OCI-LY1 (cell line): Measurements from ENCODE around the gene TMEM9B.

ENCODE experiments used
- H2AFZ ChIP-seq: fragments of 200-600 bp; sonication (generic), shearing (Covaris generic); 2 replicates; pipeline ENCODE4 v1.6.0; 2014; ENCODE audit warnings: antibody characterized with exemption, mild to moderate bottlenecking, low read length
- H3F3A ChIP-seq: fragments of 200-600 bp; sonication (generic), shearing (Covaris generic); 2 replicates; pipeline ENCODE4 v1.6.0; 2014; ENCODE audit warnings: mild to moderate bottlenecking, antibody characterized with exemption, low read length, moderate library complexity; ENCODE audit not compliant: insufficient read depth
- H3K27ac ChIP-seq: fragments of 200-600 bp; sonication (generic); 2 replicates; pipeline ENCODE4 v1.5.1; 2014; ENCODE audit warnings: low read length, mixed run types, mild to moderate bottlenecking, low read depth; ENCODE audit not compliant: poor library complexity, severe bottlenecking
- H3K27me3 ChIP-seq: fragments of 200-600 bp; sonication (generic); 2 replicates; pipeline ENCODE4 v1.6.0; 2014; ENCODE audit warnings: antibody characterized with exemption, mild to moderate bottlenecking, low read length, moderate library complexity; ENCODE audit not compliant: insufficient read depth
- H3K36me3 ChIP-seq: fragments of 200-600 bp; sonication (generic); 2 replicates; pipeline ENCODE4 v1.6.1; 2014; ENCODE audit warnings: mild to moderate bottlenecking, antibody characterized with exemption, low read length, moderate library complexity, mixed read lengths; ENCODE audit not compliant: insufficient read depth
- H3K4me1 ChIP-seq: fragments of 200-600 bp; sonication (generic); 2 replicates; pipeline ENCODE4 v1.5.1; 2014; ENCODE audit warnings: mild to moderate bottlenecking, low read length, moderate library complexity; ENCODE audit not compliant: insufficient read depth, severe bottlenecking
- H3K4me2 ChIP-seq: fragments of 200-600 bp; sonication (generic), shearing (Covaris generic); 2 replicates; pipeline ENCODE4 v1.6.1; 2014; ENCODE audit warnings: low read length
- H3K4me3 ChIP-seq: fragments of 200-600 bp; sonication (generic); 2 replicates; pipeline ENCODE4 v1.5.1; 2014; ENCODE audit warnings: low read length, low read depth, mild to moderate bottlenecking, mixed read lengths; ENCODE audit not compliant: poor library complexity, severe bottlenecking
- H3K79me2 ChIP-seq: fragments of 200-600 bp; shearing (Covaris generic); 2 replicates; pipeline ENCODE4 v1.6.1; 2016; ENCODE audit warnings: mixed run types, low read length, mixed read lengths; ENCODE audit not compliant: insufficient read depth
- H3K9ac ChIP-seq: fragments of 200-600 bp; sonication (generic), shearing (Covaris generic); 2 replicates; pipeline ENCODE4 v1.6.1; 2014; ENCODE audit warnings: mild to moderate bottlenecking, low read length, mixed read lengths
- H3K9me2 ChIP-seq: fragments of 200-600 bp; sonication (generic), shearing (Covaris generic); 2 replicates; pipeline ENCODE4 v1.6.1; 2014; ENCODE audit warnings: low read depth, mild to moderate bottlenecking, low read length, mixed read lengths
- H3K9me3 ChIP-seq: fragments of 200-600 bp; shearing (Covaris generic); 2 replicates; pipeline ENCODE4 v1.6.1; 2014; ENCODE audit warnings: low read length, mixed read lengths
- H4K20me1 ChIP-seq: fragments of 200-600 bp; sonication (generic), shearing (Covaris generic); 2 replicates; pipeline ENCODE4 v1.6.0; 2016; ENCODE audit warnings: mild to moderate bottlenecking, low read length; ENCODE audit not compliant: insufficient read depth
- EZH2 ChIP-seq: fragments of 200-600 bp; sonication (generic), shearing (Covaris generic); IDR thresholded peaks from 2 replicates; pipeline ENCODE4 v1.8.0; 2017; ENCODE audit warnings: borderline replicate concordance, mixed run types, mild to moderate bottlenecking, antibody characterized with exemption, low read length, moderate library complexity, mixed read lengths
- TF ChIP-seq, protein P1 (sequence below): fragments of 200-600 bp; sonication (generic), shearing (Covaris generic); IDR thresholded peaks from 2 replicates; pipeline ENCODE4 v1.5.1; 2017; ENCODE audit warnings: mild to moderate bottlenecking, antibody characterized with exemption, low read length, moderate library complexity, mixed read lengths

TMEM9B gene

DNA sequence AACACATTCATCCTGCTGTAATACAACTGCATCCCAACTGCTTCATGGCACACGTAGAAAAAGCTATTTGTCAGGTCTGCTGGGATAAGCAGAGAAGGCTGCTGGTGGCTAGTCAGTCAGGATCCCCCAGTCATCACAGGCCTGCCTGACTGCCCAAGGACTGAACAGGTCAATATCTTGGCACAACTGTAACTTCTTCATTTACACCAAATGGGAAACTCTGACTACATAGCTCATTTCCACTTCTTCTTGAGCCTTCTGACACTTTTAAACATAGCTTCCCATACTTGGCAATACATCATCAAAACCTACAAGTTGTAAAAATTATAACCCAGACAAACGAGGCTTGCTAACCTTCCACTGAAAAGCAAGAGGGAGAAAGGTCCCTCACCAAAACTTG, 2.8 kb downstream of the TMEM9B start:
- no peaks in the 10 kb centered on the region for H3K9me2 ChIP-seq
- H3K27me3 ChIP-seq, result no peaks in the 10 kb centered on the region
- no peak overlapping the region for H3K27ac ChIP-seq
- peaks cover 5% of the 10 kb centered on the region; the same call in 1 of the 2 replicates for H3K36me3 ChIP-seq
- H3F3A ChIP-seq, result no peaks in the 10 kb centered on the region
- no peak overlapping the region for H3K4me3 ChIP-seq
- TF ChIP-seq EZH2, result no peak
- TF ChIP-seq, protein P1, sequence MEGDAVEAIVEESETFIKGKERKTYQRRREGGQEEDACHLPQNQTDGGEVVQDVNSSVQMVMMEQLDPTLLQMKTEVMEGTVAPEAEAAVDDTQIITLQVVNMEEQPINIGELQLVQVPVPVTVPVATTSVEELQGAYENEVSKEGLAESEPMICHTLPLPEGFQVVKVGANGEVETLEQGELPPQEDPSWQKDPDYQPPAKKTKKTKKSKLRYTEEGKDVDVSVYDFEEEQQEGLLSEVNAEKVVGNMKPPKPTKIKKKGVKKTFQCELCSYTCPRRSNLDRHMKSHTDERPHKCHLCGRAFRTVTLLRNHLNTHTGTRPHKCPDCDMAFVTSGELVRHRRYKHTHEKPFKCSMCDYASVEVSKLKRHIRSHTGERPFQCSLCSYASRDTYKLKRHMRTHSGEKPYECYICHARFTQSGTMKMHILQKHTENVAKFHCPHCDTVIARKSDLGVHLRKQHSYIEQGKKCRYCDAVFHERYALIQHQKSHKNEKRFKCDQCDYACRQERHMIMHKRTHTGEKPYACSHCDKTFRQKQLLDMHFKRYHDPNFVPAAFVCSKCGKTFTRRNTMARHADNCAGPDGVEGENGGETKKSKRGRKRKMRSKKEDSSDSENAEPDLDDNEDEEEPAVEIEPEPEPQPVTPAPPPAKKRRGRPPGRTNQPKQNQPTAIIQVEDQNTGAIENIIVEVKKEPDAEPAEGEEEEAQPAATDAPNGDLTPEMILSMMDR, result no peak
- H3K9ac ChIP-seq, result no peak overlapping the region
- H3K4me1 ChIP-seq, result peaks cover 32% of the 10 kb centered on the region
- H2AFZ ChIP-seq, result no peak overlapping the region
- H4K20me1 ChIP-seq, result no peaks in the 10 kb centered on the region
- peaks cover 33% of the 10 kb centered on the region for H3K79me2 ChIP-seq
- H3K9me3 ChIP-seq, result no peaks in the 10 kb centered on the region
- no peak overlapping the region for H3K4me2 ChIP-seq

DNA sequence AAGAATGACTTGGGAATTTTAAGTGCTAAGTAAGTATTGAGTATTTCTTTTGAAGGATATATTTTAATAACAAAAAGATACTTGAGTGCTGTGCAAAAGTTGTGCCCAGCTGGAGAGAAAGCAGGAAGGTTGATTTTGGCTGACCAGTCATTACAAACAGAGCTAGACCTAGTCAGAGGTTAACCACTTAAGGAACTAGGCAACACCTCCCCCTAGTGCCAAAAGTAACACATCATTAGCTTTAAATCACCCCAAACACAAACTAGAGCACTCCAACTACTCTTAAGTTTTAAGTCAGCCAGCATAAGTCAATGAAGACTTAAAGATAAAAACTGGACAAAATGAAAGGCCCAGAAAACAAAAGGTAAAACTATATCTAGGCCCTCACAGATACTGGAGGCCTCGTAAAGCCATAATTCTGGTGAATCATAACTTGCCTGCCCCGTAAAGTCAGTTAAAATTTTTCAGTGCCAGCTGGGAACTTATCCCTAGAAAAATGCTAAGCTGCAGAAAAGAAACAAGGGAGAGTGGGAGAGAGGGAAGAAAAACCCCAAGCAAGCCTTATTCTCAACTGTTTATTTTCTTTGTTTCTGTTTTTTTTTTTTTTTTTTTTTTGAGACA, 4.6 kb downstream of the TMEM9B start:
- H3K4me2 ChIP-seq, result no peak overlapping the region
- no peak overlapping the region for H3K9ac ChIP-seq
- no peak overlapping the region for H3K4me3 ChIP-seq
- no peaks in the 10 kb centered on the region for H4K20me1 ChIP-seq
- H3K9me3 ChIP-seq, result no peaks in the 10 kb centered on the region
- no peaks in the 10 kb centered on the region for H3F3A ChIP-seq
- peaks cover 33% of the 10 kb centered on the region for H3K79me2 ChIP-seq
- H3K36me3 ChIP-seq, result peaks cover 13% of the 10 kb centered on the region
- no peak overlapping the region for H3K27ac ChIP-seq
- no peaks in the 10 kb centered on the region for H3K27me3 ChIP-seq
- no peak overlapping the region for H2AFZ ChIP-seq
- TF ChIP-seq EZH2, result no peak
- TF ChIP-seq, protein P1, result peak; percentile 68
- no peaks in the 10 kb centered on the region for H3K9me2 ChIP-seq
- H3K4me1 ChIP-seq, result peaks cover 20% of the 10 kb centered on the region

DNA sequence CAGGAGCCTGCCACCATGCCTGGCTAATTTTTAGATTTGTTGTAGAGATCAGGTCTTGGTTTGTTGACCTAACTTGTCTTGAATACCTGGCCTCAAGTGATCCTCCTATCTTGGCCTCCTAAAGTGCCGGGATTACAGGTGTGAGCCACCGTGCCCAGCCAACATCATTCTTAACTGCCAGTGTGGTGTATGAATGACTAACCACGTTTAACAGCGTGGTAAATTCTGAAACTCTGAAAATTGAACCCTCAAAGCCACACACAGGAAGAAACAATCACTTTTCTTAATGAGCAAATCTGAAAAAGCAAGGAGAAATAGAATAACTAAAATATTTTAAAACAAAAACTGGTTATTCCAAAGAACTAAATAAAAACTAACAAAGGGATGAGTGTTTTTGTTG, 7.4 kb downstream of the TMEM9B start:
- no peak overlapping the region for H3K9ac ChIP-seq
- no peak overlapping the region for H3K4me2 ChIP-seq
- H3K4me1 ChIP-seq, result peaks cover 4% of the 10 kb centered on the region
- H2AFZ ChIP-seq, result no peak overlapping the region
- H3K9me3 ChIP-seq, result no peaks in the 10 kb centered on the region
- peaks cover 14% of the 10 kb centered on the region; the same call in 1 of the 2 replicates for H3K79me2 ChIP-seq
- H3K27me3 ChIP-seq, result no peaks in the 10 kb centered on the region
- H3K27ac ChIP-seq, result no peak overlapping the region
- no peaks in the 10 kb centered on the region for H4K20me1 ChIP-seq
- TF ChIP-seq EZH2, result no peak
- TF ChIP-seq, protein P1, result no peak
- no peaks in the 10 kb centered on the region for H3K9me2 ChIP-seq
- no peak overlapping the region for H3K4me3 ChIP-seq
- H3F3A ChIP-seq, result no peaks in the 10 kb centered on the region
- peaks cover 36% of the 10 kb centered on the region for H3K36me3 ChIP-seq
